MCF 10A (cell line): ENCODE results near the gene GTPBP1. TPM values are rescaled to one million over a fixed set of nuclear protein-coding genes. Genes with fewer than 3 reads are reported as not detected.
A peak's percentile ranks its signal among the peaks of the same experiment; 100 is the strongest.

Source experiments
- Bru-seq: library from RNA; stranded (reverse); fragments of 400-500 nt; gene quantifications from one replicate; lab custom pipeline; 2021; lab: Mats Ljungman, UMichigan
- BruChase-seq, 2 experiments: library from RNA; stranded (reverse); fragments of 400-500 nt; gene quantifications; one replicate each; lab custom pipeline; 2021; lab: Mats Ljungman, UMichigan
- BruUV-seq: library from RNA; stranded (reverse); fragments of 400-500 nt; replicated peaks from 2 replicates; lab custom pipeline; 2021; lab: Mats Ljungman, UMichigan
- CTCF ChIA-PET: fragments of 300-600 bp; sonication (Branson Sonifier 250); formaldehyde crosslinking; extraction: SDS; loops from one replicate; lab custom pipeline; 2021; ENCODE audit warnings: antibody characterized with exemption, inconsistent platforms; lab: Yijun Ruan, JAX
- POLR2A ChIA-PET: fragments of 300-600, 350-650 bp; sonication (Branson Sonifier 250); formaldehyde crosslinking; extraction: SDS; loops from one replicate; lab custom pipeline; 2020; ENCODE audit warnings: antibody characterized with exemption, inconsistent platforms; lab: Yijun Ruan, JAX
- DNase-seq: peaks from one replicate; pipeline ENCODE4 v3.0.0-alpha.2; 2018; ENCODE audit not compliant: unreplicated experiment
- H3K27ac Mint-ChIP-seq: one replicate; pipeline ENCODE4 v1.8.0; 2022; ENCODE audit warnings: mild to moderate bottlenecking, low read depth, mixed read lengths; ENCODE audit not compliant: unreplicated experiment
- H3K27me3 Mint-ChIP-seq: one replicate; pipeline ENCODE4 v1.8.0; 2022; ENCODE audit warnings: mixed read lengths; ENCODE audit not compliant: insufficient read depth, unreplicated experiment
- H3K36me3 Mint-ChIP-seq: one replicate; pipeline ENCODE4 v1.8.0; 2022; ENCODE audit warnings: mild to moderate bottlenecking, moderate library complexity, mixed read lengths; ENCODE audit not compliant: insufficient read depth, unreplicated experiment
- H3K4me1 Mint-ChIP-seq: one replicate; pipeline ENCODE4 v1.8.0; 2022; ENCODE audit warnings: mixed read lengths; ENCODE audit not compliant: insufficient read depth, unreplicated experiment
- H3K4me3 Mint-ChIP-seq: one replicate; pipeline ENCODE4 v1.8.0; 2022; ENCODE audit warnings: mild to moderate bottlenecking, moderate library complexity, mixed read lengths; ENCODE audit not compliant: unreplicated experiment
- H3K9me3 Mint-ChIP-seq: one replicate; pipeline ENCODE4 v1.8.0; 2022; ENCODE audit warnings: mixed read lengths; ENCODE audit not compliant: unreplicated experiment
- intact Hi-C: fragments of 100-400 bp; cut with micrococcal nuclease; formaldehyde crosslinking; loops from 2 replicates; pipeline ENCODE4 v1.14.1; 2022
- long read RNA-seq: library from polyadenylated mRNA; stranded (forward); transcript quantifications from one replicate; pipeline ENCODE4 v2.0.0, GENCODE V29; 2022
- total RNA-seq: library from RNA; stranded (reverse); gene quantifications from 2 replicates; pipeline ENCODE4 v1.2.3, GENCODE V29; 2022
- TF ChIP-seq, protein P1 (sequence below): fragments of 200-600 bp; IDR thresholded peaks from one replicate; pipeline ENCODE4 v1.8.0; 2022; ENCODE audit warnings: antibody characterized with exemption, mild to moderate bottlenecking; ENCODE audit not compliant: unreplicated experiment

The GTPBP1 gene
- 62.5 and 66.4 TPM in 2 replicates for total RNA-seq
- Bru-seq, nascent RNA, result percentile 78 among the genes with signal in this experiment
- percentile 85 among the genes with signal in this experiment for BruChase-seq, experiment 1, labeled RNA remaining after a 6-hour chase
- BruChase-seq, experiment 2, labeled RNA remaining after a 2-hour chase, result percentile 74 among the genes with signal in this experiment
- long read RNA-seq, full-length matches to known transcripts, result 4 of 30 reads
- long read RNA-seq, partial matches to known transcripts, result 7 of 30 reads
- long read RNA-seq, other reads (novel, unspliced or antisense), result 19 of 30 reads

DNA sequence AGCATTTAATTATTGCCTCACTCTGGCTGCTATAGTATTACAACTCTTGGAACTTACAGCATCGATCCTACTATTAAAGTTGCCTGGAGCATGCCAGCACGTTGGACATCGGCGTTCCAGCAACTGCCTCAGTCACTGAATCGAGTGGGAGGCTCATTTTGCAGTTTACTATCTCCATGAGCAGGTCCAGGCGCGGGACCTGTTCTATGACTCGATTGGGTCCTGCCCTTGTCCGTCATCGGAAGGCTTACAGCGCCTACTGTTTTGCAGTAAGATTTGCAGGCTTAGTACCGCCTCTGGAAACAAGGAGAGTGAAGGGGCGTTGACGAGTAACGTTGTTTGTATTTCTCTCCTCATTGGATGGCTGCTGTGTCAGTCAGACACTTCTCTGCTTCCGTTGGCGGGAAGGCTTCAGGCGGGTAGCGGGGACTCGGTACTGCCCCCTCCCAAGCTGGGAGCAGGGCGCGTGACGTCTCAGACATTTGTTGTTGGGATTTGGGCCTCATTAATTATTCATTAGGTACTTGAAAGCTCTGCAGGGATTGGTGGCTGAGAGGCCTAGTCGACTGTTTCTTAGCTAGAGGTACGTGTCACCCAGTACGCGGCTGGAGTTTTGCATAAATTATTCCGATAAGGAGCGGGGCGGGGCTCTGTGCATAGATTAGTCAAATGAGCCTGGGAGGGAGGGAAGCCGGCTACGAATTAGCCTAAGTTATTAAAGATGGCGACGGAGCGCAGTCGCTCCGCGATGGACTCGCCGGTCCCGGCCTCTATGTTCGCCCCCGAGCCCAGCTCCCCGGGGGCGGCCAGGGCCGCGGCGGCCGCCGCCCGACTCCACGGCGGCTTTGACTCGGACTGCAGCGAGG is at the start of gene GTPBP1:
Gene GTPBP1, plus strand, starts transcription at position 710 of the 866 bp plus-strand sequence. Its CDS starts 12 bp downstream, at position 722.
- POLR2A ChIA-PET, result interaction anchor here (0.6 to 5.1 kb wide), 23 partner anchors 9 to 696 kb away, joined by 3 to 118 read pairs (median 5); partner anchors contain the start of genes CBY1, FAM227A, JOSD1 and MAFF
- peaks cover 9% of the 10 kb centered on the region for H3K36me3 Mint-ChIP-seq
- DNase-seq, result peak; percentile 100
- H3K9me3 Mint-ChIP-seq, result no peaks in the 10 kb centered on the region
- peaks cover 25% of the 10 kb centered on the region for H3K4me1 Mint-ChIP-seq
- H3K27me3 Mint-ChIP-seq, result no peaks in the 10 kb centered on the region
- CTCF ChIA-PET, result interaction anchor here (0.6 to 1.4 kb wide), 6 partner anchors 11 to 1381 kb away, joined by 3 to 5 read pairs (median 4); partner anchors contain the start of gene TOMM22
- TF ChIP-seq, protein P1, sequence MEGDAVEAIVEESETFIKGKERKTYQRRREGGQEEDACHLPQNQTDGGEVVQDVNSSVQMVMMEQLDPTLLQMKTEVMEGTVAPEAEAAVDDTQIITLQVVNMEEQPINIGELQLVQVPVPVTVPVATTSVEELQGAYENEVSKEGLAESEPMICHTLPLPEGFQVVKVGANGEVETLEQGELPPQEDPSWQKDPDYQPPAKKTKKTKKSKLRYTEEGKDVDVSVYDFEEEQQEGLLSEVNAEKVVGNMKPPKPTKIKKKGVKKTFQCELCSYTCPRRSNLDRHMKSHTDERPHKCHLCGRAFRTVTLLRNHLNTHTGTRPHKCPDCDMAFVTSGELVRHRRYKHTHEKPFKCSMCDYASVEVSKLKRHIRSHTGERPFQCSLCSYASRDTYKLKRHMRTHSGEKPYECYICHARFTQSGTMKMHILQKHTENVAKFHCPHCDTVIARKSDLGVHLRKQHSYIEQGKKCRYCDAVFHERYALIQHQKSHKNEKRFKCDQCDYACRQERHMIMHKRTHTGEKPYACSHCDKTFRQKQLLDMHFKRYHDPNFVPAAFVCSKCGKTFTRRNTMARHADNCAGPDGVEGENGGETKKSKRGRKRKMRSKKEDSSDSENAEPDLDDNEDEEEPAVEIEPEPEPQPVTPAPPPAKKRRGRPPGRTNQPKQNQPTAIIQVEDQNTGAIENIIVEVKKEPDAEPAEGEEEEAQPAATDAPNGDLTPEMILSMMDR, result no peak
- peak within 1 kb of the TSS; percentile 88 for H3K27ac Mint-ChIP-seq
- no TSS peak for BruUV-seq
- peak within 1 kb of the TSS; percentile 88 for H3K4me3 Mint-ChIP-seq
- intact Hi-C loops, result loop anchor here (2.0 kb wide), 1 partner anchor 49 kb away; the partner anchor contains the start of genes CBY1 and FAM227A

DNA sequence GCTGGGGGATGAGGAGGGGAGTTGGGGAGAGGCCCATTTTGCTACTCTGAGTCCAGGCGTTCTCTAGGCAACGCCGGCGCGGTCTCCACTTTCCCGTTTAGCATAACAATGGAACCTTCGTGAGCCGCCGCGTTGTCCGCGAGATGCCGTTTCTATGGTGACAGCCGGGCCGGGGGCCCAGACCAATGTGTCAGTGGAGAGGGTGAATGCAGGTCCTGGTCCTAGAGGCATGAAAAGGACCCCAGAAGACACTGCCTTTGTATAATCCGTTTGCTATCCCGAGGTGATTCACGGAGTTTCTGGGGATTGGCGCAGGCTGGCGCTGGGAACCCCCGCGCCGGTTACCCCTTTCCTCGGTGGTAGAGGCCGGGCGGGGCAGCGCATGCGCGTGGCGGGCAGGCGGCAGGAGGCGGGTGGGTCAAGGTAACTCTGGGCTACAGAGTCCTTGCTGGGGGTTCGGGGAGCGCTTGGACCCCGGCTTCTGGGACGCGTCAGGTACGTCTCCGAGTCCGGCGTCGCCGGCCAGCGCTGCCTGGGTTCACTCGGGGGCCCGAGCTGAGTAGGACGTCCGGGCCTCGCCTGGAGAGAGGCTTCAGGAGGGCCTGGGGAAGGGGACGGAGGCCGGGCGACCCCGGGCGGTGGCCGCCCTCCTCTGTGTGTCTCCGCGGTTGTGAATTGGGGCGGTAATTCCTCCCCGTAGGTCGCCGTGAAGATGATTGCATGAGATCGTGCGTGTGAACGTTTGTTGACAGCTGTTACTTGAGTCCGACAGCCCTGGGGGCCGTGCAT is 49.3 kb upstream of the GTPBP1 start, which contains the start of the genes CBY1 and FAM227A:
Gene CBY1, plus strand, starts transcription at position 383 of the 789 bp plus-strand sequence. CDS start 11,417 bp downstream, outside the sequence.
Gene FAM227A, minus strand, starts transcription at position 137 of the 789 bp plus-strand sequence. CDS start 6,224 bp downstream, outside the sequence.
- POLR2A ChIA-PET, result interaction anchor here (0.8 to 3.2 kb wide), 10 partner anchors 11 to 258 kb away, joined by 3 to 38 read pairs (median 8); partner anchors contain the start of genes GTPBP1, JOSD1 and TOMM22

DNA sequence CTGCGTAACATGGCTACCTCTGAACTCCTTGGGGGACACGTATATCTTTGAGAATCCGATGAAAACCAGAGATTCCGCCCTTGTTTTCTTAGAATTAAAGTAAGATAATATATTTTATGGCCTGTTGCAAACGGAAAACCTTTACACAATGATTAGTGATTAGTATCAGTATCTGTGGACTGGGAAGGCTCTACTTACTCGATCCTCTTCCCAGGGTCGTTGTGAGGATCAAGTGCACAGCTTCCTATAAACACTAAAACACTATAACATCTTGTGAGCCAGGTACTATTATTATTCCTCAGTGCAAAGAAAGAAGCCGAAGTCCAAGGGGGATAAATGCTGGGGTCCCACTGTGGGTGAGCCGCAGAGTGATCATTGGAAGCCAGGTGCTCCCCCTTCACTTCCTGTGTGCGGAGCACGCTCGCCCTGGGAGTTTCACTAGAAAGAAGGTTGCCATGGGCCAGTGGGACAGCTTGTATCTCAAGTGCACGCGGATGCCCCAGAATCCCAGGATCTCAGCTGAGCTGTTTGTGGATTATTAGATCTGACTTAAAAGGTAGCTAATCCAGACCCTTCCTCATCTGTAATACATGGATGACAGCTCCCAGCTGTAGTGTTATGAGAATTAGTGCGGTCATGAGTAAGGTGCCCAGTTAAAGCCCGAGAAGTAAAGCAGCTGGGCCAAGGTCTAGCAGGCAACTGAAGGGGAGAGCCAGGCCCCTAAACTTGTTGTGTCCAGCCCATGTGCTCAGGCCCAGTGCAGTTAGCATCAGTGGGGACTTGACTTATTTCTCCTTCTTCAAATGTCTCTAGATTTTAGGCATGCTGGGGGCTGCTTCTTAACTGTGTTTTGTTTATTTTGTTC is 48.5 kb upstream of the GTPBP1 start:
- peak overlapping the region; percentile 93 for H3K4me3 Mint-ChIP-seq
- ChIA-PET CTCF (interaction anchor here (1.0 kb wide), 1 partner anchor 24 kb away, joined by 3 read pairs; the partner anchor contains the start of gene TOMM22), POLR2A (interaction anchor here (0.5 to 3.2 kb wide), 14 partner anchors 10 to 855 kb away, joined by 3 to 38 read pairs (median 6); partner anchors contain the start of genes GTPBP1, JOSD1 and TOMM22)
- H3K9me3 Mint-ChIP-seq, result no peaks in the 10 kb centered on the region
- H3K36me3 Mint-ChIP-seq, result peaks cover 15% of the 10 kb centered on the region
- peak; percentile 36 for DNase-seq
- intact Hi-C loops, result loop anchor here (2.0 to 10.0 kb wide), 2 partner anchors 50 to 152 kb away; partner anchors contain the start of gene DDX17
- no peaks in the 10 kb centered on the region for H3K4me1 Mint-ChIP-seq
- TF ChIP-seq, protein P1, result no peak
- BruUV-seq, result no TSS peak
- H3K27me3 Mint-ChIP-seq, result no peaks in the 10 kb centered on the region
- H3K27ac Mint-ChIP-seq, result peak overlapping the region; percentile 100

More for the DNA sequence above, 49.3 kb upstream of the GTPBP1 start, which contains the start of the genes CBY1 and FAM227A:
- peak; percentile 89 for DNase-seq
- CTCF ChIA-PET, result interaction anchor here (0.6 to 1.0 kb wide), 2 partner anchors 18 to 25 kb away, joined by 3 to 4 read pairs; partner anchors contain the start of gene TOMM22
- Mint-ChIP-seq H3K4me1 (no peaks in the 10 kb centered on the region), H3K36me3 (peaks cover 15% of the 10 kb centered on the region), H3K27me3 (no peaks in the 10 kb centered on the region), H3K27ac (peak within 1 kb of the TSS; percentile 100), H3K4me3 (peak within 1 kb of the TSS; percentile 93), H3K9me3 (no peaks in the 10 kb centered on the region)
- TF ChIP-seq, protein P1, result no peak
- BruUV-seq, result TSS peak; percentile 74
- intact Hi-C loops, result loop anchor here (2.0 to 10.0 kb wide), 2 partner anchors 50 to 152 kb away; partner anchors contain the start of gene DDX17
